DLD1 (cell line): ENCODE data around the gene CHST8.
"Not testable (repeated sequence)": the region's sequence is repeated elsewhere in the genome, so short reads cannot be mapped to it uniquely, and the experiment has no call there.

ENCODE experiments used
- in situ Hi-C: cut with HindIII; loops from 2 replicates; pipeline ENCODE4 v1.10.0; 2017; ENCODE audit warnings: low sequenced_read_pairs

CHST8 gene

DNA sequence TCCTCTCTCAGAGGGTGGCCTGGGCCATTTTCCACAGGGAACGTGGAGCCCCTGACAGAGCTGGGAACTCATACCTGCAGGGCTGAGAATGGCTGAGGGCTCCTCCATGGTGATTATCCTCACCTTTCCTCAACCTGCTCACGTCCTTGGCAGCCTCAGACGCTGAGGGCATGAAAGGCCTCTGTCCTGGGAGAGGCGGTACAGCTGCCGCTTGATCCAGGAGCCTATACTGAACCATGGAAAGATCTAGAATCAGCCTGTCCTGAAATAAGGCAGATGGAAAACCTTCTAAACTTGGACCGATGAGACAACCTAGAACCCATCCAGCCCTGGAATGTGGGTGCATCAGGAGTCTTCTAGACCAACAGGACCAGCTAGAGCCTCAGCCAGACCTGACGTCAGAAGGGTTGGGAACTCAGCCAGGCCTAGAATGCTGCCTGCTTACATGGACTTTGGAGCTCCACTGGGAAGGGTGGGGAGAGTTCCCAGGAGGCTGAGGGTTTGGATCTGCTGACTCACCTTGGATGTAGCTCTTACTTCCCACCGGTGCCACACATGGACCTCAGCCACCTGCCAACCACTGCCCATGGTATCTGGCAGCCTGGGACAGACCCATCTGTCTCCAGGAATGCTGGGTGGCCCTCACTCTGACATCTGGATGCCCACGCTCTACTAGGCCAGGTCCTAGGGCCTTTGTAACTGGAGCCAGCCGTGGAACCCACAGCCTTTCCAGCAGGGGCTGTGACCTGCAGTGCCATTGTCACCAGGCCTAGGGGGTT, 182.5 kb downstream of the CHST8 start:
- in situ Hi-C loops = no loop called here

DNA sequence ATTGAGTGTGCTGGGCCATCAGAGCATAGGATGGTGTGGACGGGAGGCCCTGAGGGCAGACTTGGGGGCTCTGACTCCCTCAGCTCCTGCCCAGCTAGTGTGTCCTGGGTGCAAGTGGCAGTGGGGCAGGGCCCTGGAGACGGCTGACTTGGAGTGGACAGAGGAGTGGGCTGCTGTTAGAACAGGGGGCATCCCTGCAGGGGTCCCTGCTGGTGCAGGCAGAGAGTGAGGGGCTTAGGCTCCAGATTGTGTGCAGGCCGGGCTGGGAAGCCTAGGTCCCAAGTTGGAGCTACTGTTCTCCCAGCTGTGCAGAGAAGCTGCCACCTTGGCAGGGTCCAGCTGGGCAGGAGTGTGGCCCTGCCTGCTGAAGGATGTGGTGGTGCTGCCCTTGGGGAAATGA, 183.6 kb downstream of the CHST8 start:
- in situ Hi-C loops = no loop called here

DNA sequence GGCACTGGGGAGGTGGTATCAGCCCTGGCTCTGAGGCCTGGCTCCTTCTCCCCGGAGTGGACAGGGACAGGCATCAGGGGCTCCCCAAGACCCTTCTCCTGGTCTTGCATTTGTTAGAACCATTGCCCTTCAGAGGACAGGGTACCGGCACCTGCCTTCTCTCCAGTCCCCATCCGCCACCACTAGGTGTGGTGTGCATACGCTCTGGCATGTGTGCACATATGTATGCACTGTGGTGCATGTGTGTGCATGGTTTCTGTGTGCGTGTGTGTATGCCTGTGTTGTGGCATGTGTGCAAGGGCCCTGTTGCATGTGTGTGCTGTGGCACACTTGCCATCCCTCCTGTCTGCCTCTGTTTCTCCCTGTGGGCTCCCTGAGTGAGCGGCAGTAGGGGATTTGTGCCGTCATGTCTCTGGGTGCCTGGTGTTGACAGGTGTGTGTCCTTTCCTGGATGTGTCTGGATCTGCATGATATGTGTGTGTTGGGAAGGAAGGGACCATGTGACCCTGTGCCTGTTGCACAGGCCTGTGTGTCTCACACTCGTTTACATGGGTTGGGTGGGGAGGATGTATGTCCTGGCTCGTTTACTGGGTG, 184.2 kb downstream of the CHST8 start:
- in situ Hi-C loops = no loop called here

DNA sequence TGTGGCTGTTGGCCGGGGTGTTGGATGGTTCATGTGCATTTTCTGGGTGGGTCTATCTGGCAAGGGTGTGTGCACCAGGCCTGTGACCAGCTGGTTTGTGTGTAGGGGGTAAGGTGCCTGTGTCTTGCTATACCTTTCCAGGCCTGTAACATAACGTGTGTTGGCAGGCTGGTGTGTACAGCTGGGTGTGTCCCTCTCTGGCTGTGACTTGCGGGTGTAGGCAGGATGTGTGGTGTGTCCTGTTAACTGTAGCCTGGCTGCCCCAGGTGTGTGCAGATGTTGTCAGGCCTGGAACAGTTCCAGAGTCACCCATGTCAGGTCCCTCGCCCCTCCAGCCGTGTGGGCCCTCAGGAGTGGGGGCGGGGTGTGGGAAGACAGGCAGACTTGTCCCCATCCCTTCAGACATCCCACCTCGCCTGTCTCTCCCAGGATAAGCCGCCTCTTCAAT, 184.7 kb downstream of the CHST8 start:
- in situ Hi-C loops = no loop called here

DNA sequence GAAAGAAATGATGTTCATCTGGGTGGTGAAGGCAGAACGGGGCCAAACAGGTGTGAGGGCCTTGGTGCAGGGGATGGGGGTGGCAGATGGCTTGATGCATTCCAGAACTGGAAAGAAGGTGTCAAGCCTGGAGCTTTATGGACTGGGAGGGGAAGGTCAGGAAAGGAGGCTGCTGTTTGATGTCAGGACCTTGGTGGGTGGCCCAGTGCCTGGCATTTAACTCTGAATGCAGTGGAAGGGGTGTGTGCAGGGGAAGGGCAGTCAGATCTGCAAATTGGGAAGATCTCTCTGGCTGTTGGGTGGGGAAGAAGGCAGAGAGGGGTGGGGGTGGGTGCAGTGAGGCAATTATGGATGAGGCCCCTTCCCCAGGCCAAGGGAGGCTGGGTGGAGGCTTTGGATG, 186.6 kb downstream of the CHST8 start:
- in situ Hi-C loops = no loop called here

DNA sequence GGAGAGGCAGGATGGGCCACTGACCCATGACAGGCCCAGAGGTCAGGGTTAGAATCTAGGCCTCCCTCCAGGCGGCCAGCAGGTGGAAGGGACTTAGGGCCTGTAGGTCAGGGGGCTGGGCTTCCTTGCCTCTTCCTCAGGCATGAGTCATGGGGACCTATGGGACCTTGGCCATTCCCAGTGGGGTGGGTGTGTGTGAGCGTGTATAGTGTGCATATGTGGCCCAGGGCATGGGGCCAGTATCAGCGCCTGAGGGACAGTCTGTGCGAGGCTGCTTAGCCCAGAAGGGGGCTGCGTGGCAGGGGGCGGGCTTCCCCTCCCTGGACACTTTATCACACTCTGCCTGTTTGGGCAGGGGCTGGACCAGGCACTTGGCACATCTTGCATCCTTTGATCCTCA, 188.2 kb downstream of the CHST8 start:
- in situ Hi-C loops = no loop called here

DNA sequence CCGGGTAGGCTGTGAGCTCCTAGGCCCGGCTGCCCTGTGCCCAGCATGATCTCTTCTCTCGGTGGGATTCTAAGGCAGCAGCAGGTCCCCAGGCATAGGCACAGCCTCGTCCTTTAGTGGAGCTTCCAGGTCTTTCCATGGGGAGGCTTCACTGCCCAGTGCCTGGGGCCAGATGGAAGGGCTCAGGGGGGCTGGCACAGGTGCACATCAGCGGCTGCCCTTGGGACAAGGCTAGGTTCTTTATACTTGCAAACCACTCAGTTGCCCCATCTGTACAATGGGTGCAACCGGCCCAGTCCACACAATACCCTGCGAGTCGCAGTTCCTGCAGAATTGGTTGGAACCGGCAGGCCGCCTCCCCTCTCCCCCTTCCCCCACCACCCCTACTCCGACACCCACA, 189.1 kb downstream of the CHST8 start:
- in situ Hi-C loops = no loop called here

DNA sequence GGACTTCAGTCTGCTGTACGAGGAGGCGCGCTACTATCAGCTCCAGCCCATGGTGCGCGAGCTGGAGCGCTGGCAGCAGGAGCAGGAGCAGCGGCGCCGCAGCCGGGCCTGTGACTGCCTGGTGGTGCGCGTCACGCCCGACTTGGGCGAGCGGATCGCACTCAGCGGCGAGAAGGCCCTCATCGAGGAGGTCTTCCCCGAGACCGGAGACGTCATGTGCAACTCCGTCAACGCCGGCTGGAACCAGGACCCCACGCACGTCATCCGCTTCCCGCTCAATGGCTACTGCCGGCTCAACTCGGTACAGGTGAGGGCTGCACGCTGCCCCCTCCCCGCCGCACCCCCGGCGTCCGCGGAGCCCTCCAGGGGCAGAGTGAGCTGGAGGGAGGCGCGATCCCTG, 189.5 kb downstream of the CHST8 start:
- in situ Hi-C loops = no loop called here

DNA sequence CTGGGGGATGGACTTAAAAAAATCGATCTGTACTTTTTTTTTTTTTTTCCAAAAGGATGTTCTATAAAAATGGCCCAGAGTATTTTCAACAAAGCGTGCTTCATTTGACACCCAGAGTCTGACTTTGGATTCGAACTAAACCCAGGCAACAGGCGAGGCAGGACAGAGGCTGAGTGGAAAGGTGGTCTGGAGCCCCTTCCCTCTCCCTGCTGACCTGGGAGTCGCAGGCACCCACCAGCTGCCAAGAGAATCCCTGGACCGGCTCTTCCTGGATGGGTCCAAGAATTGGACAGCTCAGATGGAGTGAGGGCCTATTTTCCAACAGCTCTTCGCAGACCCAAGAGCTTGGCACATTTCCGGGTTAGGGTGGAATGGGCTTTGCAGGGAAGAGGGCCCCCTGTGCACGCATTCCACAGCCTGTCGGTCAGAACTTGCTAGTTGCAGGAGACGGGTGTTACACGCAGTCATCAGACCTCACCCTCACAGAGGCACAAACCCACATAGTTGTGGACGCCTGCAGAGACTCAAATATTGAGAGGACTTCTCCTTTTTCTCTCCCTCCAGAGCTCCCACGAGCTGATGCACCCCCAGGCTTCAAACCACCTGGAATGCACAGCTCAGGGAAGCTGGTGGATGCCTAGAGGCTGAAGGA, 190.1 kb downstream of the CHST8 start:
- in situ Hi-C loops = no loop called here

DNA sequence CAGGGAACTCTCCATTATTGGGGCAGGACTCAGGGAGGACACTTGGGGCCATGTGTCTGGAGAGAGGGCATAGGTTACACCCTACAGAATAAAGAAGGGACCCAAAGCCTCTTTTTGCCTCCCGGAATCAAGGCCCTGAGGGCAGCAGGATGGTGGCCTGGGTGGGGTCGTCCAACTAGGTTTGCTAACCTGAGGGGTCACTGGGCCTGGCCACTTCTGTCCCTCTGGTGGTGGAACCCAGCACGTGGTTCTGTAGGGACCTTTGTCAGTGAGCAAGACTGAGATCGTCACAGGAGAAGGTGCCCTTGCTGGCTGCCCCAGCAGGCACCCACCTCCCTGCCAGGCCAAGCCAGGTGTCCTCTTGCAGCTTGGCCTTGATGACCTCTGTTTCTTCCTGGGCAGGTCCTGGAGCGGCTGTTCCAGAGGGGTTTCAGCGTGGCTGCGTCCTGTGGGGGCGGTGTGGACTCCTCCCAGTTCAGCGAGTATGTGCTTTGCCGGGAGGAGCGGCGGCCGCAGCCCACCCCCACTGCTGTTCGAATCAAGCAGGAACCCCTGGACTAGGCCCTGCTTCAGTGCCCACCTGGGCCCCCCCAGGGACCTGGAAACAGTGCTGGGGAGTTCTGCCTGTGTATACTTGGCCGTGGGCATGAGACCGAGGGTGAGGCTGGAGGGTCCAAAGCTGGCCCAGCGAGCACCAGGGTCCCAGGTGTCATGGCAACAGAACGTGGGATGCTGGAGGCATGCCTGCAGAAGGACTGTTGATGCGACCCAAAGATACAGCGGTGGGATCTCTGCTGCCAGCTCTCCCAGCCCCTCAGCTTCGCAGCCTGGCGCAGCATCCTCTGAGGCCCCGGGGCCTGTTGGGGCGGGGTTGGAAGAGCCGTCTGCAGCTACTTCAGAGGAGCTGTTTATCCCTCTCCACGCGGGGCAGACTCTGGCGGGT, 190.9 kb downstream of the CHST8 start:
- in situ Hi-C loops = no loop called here

DNA sequence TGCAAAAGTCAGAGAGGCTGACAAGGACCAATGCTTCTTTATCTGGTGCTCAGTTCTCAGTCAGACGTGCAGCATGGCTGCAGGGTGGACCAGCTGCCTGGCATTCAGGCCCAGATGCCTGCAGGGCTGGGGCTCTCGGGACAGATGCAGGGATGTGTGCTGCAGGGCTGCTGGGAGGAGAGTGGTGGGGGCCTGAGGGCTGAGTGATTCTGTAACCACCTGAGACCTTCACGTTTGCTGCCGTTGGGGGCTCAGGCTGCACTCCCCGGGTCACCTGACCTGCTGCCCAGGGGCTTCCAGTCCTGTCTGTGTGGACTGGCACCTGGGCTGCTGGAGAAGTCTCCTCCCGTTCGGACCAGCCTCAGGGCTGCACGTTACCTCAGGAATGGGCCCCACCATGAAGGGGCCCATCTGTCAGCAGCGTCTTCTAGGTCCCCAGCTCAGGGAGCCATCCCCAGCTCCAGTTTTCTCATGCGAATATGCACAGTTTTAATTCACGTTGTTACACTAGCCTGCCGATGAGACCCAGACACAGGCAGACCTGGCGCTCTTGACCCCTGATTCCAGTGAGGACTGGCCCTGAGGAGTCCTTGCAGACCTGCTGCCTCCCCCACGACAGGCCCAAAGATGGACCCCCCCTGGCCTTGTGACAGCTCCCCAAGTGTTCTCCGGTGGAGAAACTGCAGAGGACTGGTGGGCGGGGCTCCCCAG, 191.8 kb downstream of the CHST8 start:
- in situ Hi-C loops = no loop called here

DNA sequence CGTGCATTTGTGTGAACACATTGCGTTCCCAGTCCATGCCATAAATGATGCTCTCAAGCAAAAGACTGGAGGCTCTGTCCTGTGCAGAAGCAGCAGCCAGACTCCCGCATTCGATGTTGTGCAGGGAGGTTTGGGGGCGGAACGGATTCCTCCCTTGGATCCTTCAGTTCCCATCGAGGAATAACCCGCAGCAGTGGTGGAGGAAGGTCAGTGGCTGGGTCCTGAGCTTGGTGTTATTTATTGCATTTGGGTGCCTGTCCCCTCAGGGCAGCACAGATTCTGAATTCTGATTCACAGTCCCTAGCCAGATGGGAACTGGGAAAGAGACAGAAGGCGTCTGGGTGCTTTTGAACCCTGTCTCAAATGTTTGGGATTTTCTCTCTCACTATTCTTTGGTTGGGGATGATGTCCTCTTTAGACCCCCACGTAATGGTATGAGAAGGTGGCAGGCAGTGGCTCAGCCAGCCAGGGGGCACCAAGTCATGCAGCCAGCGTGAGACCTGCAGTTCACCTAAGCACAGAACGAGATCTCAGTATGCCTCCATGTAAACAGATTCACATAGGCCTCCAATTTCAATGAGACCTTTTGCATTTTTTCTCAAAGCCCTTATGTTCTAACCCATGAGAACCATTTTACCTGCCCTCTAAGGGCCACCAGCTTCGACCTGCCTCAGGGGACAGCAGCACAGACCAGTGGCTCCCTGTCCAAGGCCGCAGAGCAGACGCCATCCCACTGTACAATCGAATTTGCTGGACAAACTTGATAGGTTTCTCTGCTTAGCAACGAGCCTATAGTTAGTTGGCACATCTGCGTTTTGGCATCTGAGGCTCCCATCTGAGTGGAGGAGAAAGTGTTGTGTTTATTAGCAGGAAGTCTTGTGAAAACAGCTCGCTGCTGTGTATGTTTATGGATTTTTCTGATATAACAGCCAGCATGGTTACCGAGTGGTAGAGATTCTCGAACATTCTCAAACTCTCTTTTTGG, 192.7 kb downstream of the CHST8 start:
- in situ Hi-C loops = no loop called here

DNA sequence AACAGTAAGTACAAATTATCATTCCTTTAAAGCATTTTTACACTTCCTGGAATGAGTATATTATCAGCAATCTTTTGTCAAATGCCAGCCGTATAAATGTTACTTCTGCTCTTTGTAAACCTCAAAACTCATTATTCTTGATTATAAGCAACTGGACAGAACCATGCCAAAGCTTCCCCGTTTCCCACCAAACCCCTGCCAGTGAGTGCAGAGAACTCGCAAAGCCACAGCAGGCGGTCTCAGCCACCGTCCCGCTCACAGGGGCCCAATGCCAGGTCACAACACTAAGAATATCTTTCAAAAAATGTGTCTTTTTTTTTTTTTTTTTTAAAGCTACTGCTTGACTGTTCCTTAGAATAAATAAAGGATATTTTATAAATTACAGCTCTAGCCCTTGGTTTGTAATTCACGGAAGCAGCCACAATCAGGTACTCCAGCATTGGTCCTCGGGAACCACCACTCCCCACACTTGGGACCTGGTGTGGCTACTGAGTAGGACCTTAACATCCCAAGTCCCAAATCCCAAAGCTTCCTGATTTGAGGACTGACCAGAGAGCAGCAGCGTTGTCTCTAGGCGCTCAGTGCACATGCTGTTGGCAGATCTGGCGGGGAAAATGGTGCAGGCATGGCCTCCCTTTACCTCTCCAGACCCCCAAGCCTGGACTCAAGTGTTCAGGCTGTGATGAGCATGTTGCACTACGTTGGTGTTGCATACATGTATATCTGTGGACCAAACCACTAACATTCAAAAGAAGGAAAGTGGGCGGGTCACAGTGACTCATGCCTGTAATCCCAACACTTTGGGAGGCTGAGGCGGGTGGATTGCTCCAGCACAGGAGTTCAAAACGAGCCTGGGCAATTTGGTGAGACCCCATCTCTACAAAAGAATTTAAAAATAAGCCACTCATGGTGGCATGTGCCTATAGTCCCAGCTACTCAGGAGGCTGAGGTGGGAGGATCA, 193.9 kb downstream of the CHST8 start:
- in situ Hi-C loops = no loop called here

DNA sequence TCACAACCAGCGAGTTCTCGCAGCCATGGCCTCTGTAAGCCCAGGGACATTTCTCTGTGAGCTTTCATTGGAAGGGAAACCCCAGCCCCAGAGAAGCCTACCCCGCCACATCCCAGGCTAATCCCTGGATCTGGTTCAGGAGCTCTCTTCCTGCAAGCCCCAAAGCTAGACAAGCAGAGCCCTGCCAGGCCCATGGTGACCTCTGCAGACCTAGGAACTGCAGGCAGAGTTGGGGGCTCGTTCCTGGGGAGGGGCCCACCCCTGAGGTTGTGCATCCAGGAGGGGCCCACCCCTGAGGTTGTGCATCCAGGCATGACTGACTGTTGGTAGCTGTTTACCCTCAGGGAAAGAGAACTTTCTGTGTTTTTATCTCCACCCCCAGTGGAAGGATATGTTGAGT, 196.7 kb downstream of the CHST8 start:
- in situ Hi-C loops = no loop called here

DNA sequence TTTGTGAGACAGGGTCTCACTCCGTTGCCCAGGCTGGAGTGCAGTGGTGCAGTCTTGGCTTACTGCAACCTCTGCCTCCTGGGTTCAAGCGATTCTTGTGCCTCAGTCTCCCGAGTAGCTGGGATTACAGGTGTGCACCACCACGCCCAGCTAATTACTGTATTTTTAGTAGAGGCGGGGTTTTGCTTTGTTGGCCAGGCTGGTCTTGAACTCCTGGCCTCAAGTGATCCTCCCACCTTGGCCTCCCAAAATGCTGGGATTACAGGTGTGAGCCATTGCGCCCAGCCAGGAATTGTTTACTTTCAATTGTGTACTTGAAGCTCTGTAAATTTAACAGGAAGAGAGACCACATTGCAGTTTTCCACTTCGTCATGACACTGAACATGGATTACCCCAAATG, 197.3 kb downstream of the CHST8 start:
- in situ Hi-C loops = not testable (repeated sequence)

DNA sequence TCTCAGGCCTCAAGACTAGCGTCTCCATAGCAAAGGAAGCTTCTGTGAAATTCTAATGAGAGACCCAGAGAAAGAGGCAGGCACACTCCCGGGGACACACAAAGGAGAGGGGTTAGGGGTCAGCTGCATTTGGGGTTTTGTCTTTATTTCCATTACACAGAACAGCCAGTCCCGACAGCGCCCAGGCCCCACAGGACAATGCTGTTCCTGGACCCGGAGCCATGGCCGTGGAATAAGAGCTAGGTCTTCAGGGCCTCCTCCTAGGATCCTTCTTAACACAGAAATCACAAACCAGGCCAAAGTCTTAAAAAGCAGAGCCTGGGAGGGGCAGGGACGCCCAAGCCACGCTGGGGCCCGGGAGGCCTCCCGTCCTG, 197.7 kb downstream of the CHST8 start:
- in situ Hi-C loops = no loop called here

DNA sequence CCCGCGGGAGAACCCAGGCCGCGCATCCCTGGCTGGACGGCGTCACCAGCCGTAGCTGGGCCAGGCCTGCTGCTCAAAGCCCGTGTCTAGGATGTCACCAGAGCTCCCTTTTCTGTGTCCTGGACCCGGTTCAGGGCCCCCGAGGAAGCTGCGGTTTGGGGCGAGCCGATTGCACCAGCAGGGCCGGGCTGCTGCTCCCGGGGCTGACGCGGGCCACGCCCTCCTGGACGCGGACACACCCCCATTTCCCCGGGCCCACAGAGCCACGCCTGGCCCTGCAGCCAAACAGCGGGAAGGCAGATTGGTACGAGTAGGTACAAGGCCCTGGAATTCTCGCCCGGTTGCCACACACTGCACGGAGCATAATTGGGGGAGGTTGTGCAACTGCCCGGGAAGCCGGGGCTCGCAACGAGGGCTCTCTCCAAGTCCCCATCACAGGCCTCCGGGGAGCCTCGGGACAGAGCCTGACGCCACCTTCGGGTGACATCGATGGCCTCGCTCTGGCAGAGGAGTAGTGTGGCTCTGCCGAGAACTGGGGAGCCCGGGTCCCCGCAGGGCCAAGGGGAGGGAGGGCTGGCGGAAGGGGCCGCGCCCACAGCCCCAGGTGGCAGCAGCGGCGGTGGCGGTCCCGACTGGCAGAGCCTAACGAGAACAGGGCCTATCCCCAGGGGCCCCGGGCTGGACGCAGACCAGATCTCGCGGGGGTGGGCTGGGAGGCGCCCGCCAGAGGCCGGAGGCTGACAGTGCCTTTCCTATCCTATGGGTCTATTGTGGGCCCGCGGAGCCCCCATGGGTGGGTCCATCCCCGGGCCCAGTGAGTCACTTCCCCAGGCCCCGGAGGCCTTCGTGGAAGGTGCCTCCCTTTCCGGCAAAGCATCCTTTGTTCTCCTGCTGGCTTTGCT, 198.4 kb downstream of the CHST8 start:
- in situ Hi-C loops = no loop called here
